ENCODE data around the gene MVP.
"Not testable (repeated sequence)": the region's sequence is repeated elsewhere in the genome, so short reads cannot be mapped to it uniquely, and the experiment has no call there.

Gene MVP

GRCh38 chr16:29824589-29825144 is 4.4 kb downstream of the MVP start:
- no peak for TF ChIP-seq CTCF (IDR thresholded peaks at IDR 0.05; ENCODE audit: low read depth, low read length)

GRCh38 chr16:29825145-29826044 is 5.1 kb downstream of the MVP start:
- DNase-seq (ENCODE audit: extremely low read depth, low read depth): no peak
- no peak for TF ChIP-seq CTCF (IDR thresholded peaks at IDR 0.05; ENCODE audit: low read depth, low read length)

More at GRCh38 chr16:29824589-29825144, 4.4 kb downstream of the MVP start:
- no peak for DNase-seq (ENCODE audit: extremely low read depth, low read depth)

DNA sequence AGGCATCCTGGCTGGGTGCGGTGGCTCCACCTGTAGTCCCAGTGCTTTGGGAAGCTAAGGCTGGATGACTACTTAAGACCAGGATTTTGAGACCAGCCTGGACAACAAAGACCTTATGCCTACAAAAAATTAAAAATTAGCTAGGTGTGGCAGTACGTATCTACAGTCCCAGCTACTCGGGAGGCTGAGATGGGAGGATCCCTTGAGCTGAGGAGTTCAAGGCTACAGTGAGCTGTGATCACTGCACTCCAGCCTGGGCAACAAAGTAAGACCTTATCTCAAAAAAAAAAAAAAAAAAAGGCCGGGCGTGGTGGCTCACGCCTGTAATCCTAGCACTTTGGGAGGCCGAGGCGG is 6.1 kb downstream of the MVP start:
- DNase-seq (ENCODE audit: extremely low read depth, low read depth): no peak
- TF ChIP-seq CTCF (IDR thresholded peaks at IDR 0.05; ENCODE audit: low read depth, low read length): no peak

- DNase-seq (ENCODE audit: extremely low read depth, low read depth): no peak
- TF ChIP-seq CTCF (IDR thresholded peaks at IDR 0.05; ENCODE audit: low read depth, low read length): no peak
Measured at GRCh38 chr16:29830774-29831173, 10.5 kb downstream of the MVP start.

- TF ChIP-seq CTCF (IDR thresholded peaks at IDR 0.05; ENCODE audit: low read depth, low read length): no peak
- DNase-seq (ENCODE audit: extremely low read depth, low read depth): no peak
Measured at GRCh38 chr16:29831490-29831889, 11.2 kb downstream of the MVP start.

DNA sequence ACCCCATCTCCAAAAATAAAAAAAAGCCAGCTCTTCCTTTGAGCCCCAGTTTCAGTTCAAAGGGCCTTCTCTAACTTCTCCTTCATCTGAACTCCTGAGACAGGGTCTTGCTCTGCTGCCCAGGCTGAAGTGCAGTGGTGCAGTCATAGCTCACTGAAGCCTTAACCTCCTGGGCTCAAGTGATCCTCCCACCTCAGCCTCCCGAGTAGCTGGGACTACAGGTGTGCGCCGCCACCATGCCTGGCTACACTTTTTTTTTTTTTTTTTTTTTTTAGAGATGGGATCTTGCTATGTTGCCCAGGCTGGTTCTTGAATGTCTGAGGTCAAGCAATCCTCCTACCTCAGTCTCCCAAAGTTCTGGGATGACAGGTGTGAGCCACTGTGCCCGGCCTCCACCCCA is 13.0 kb downstream of the MVP start:
- not testable (repeated sequence) for DNase-seq (ENCODE audit: extremely low read depth, low read depth)

DNA sequence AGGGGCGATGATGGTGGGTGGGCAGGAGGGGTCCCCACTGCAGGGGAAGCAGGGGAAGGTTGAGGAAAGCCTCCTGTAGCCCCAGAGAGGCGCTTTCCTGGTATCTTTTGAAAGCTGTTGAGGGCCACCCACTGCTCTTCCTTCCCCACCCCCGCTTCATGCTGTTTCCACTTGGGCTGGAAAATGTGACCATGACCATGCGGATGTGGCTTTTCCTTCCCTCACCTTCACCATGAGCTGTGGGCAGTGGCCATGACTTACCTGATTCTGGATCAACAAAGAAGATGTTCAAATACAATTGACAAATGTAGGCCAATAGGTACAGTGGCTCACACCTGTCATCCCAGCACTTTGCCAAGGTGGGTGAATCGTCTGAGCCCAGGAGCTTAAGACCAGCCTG is 13.8 kb downstream of the MVP start:
- DNase-seq (ENCODE audit: extremely low read depth, low read depth): no peak
- no peak for TF ChIP-seq CTCF (IDR thresholded peaks at IDR 0.05; ENCODE audit: low read depth, low read length)

Data from AG09319 (cell line).